Brain microvascular endothelial cell (primary cell): ENCODE results near the gene HIC1.

ENCODE experiments used
- DNase-seq: peaks from one replicate; pipeline ENCODE4 v3.0.0-alpha.2; 2020
- H3K27ac ChIP-seq: fragments of 250-450 bp; sonication (Bioruptor Pico); 2 replicates; pipeline ENCODE4 v1.5.1; 2020; ENCODE audit warnings: mild to moderate bottlenecking, moderate library complexity
- H3K27me3 ChIP-seq: fragments of 250-450 bp; sonication (Bioruptor Pico); replicated peaks from 2 replicates; pipeline ENCODE4 v1.5.1; 2020; ENCODE audit warnings: mild to moderate bottlenecking
- H3K36me3 ChIP-seq: fragments of 250-450 bp; sonication (Bioruptor Pico); replicated peaks from 2 replicates; pipeline ENCODE4 v1.5.1; 2020; ENCODE audit warnings: mild to moderate bottlenecking
- H3K4me3 ChIP-seq: 2 replicates; pipeline ENCODE4 v1.5.1; 2011; ENCODE audit warnings: low read depth, mild to moderate bottlenecking, control low read depth, low read length, moderate library complexity
- CTCF ChIP-seq: IDR thresholded peaks from 2 replicates; pipeline ENCODE4 v1.5.1; 2011; ENCODE audit warnings: low read depth, mild to moderate bottlenecking, moderate library complexity, low read length, control low read depth, inconsistent platforms; ENCODE audit errors: missing control alignments
- in situ Hi-C: cut with HindIII; loops from 2 replicates; pipeline ENCODE4 v1.10.0; 2017; ENCODE audit warnings: low sequenced_read_pairs, low pct_ligation_motif_present

Gene HIC1

GRCh38 chr17:2056206-2057174 is 1.6 kb downstream of the HIC1 start:
- in situ Hi-C loops: no loop called here
- DNase-seq: peak; percentile 27
- TF ChIP-seq CTCF: no peak
- Histone ChIP-seq H3K27me3 (no peaks in the 10 kb centered on the region), H3K27ac (peak overlapping the region; percentile 72), H3K36me3 (peaks cover 54% of the 10 kb centered on the region), H3K4me3 (peak overlapping the region; percentile 70)

- Histone ChIP-seq H3K27ac (peak overlapping the region; percentile 72), H3K4me3 (peak overlapping the region; percentile 70), H3K36me3 (peaks cover 55% of the 10 kb centered on the region), H3K27me3 (no peaks in the 10 kb centered on the region)
- in situ Hi-C loops: no loop called here
- TF ChIP-seq CTCF: no peak
- DNase-seq: no peak
These were observed 2.4 kb downstream of the HIC1 start for GRCh38 chr17:2057175-2057759.

- Histone ChIP-seq H3K4me3 (peak overlapping the region; percentile 70), H3K27ac (peak overlapping the region; percentile 72), H3K27me3 (no peaks in the 10 kb centered on the region), H3K36me3 (peaks cover 57% of the 10 kb centered on the region)
- no peak for TF ChIP-seq CTCF
- in situ Hi-C loops: no loop called here
- DNase-seq: no peak
These were observed 3.1 kb downstream of the HIC1 start for GRCh38 chr17:2057760-2058585.

GRCh38 chr17:2058586-2059546 is 4.0 kb downstream of the HIC1 start:
- Histone ChIP-seq H3K27ac (peak overlapping the region; percentile 89), H3K27me3 (no peaks in the 10 kb centered on the region), H3K36me3 (peaks cover 64% of the 10 kb centered on the region), H3K4me3 (peak overlapping the region; percentile 70)
- peak; percentile 37 for DNase-seq
- peak; percentile 73 for TF ChIP-seq CTCF
- in situ Hi-C loops: no loop called here
